HG02610 (cell line): ENCODE measurements around the gene ENPP7.

Experiments used
- ATAC-seq: cut with Tn5 transposase; IDR thresholded peaks from one replicate; pipeline ENCODE4 v1.9.1; 2021; ENCODE audit warnings: mild to moderate bottlenecking, moderate library complexity; ENCODE audit not compliant: unreplicated experiment

Gene ENPP7

GRCh38 chr17:79776376-79777119 lies 45.8 kb downstream of the ENPP7 start:
- no peak for ATAC-seq

GRCh38 chr17:79777120-79777893 lies 46.6 kb downstream of the ENPP7 start:
- no peak for ATAC-seq

DNA sequence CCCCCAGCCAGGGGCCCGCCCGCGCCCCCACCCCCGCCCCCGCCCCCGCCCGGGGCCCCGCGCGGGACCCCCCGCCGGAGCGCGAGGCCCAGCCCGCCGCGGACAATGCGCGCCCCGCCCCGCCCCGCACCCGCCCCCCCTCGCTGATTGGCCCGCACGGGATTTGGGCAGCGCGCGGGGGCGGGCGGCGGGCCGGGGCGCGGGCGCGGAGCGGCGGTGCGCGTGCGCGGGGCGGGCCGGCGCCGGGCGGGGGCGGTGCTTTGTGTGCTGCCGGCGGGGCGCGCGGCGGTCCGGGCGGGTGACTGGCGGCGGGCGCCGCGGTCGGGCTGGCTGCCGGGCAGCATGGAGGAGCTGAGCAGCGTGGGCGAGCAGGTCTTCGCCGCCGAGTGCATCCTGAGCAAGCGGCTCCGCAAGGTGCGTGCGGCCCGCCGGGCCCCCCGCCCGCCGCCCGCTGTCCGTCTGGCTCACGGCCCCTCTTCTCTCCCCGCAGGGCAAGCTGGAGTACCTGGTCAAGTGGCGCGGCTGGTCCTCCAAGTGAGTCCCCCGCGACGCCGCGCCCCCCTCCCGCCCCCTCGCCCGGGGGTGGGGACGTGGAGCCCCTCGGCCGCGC lies 47.3 kb downstream of the ENPP7 start, which contains the start of gene CBX2:
TSS of gene CBX2 (plus strand) at position 255 of the 610 bp plus-strand sequence. CDS start at position 343, 88 bp downstream.
- ATAC-seq: no peak

DNA sequence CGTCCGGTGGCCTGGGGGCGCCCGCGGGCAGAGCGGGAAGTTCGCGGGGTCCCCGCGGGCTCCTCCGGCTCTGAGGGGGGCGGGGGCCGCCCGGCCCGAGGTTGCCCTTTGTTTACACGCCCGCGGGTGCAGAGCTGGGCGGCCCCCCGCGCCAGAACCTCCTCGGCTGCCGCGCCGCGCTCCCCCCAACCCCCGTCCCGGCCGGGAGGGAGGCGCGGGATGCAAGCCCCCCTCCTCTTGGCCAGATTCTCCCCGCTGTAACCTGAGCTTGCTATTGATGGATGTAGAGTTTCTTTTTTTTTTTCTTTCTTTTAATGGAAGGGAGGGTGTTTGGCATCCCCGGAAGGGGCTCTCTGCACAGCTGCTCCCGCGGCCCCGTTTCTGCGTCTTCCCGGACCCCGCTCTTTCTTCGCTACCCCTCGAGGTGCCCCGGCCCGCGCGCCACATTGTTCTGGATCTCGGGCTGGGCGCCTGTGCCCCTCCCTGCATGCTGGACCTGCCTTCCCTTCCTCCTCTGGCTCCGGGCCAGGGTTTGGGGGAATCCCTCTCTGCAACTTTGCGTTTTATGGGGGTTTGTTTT lies 47.9 kb downstream of the ENPP7 start:
- ATAC-seq: no peak

DNA sequence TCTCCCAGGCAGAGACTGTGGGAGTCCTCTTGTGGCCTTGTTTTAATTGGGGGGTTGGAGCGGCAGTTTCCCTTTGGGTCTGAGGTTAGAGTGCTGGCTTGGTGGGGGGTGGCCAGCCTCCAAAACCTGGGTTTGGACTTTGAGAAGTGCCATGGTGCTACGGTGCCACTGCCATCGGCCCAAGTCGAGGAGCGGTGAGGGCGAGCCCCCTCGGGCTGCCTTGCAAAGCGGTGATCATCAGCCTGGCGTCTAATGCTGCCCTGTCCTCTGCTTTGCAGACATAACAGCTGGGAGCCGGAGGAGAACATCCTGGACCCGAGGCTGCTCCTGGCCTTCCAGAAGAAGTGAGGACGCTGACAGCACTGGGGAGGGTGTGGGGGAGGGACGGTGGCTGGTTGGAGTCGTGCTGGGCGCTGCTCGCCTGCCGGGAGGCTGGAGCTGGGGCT lies 48.4 kb downstream of the ENPP7 start:
- ATAC-seq: no peak

GRCh38 chr17:79779661-79780365 lies 49.1 kb downstream of the ENPP7 start:
- ATAC-seq: no peak

DNA sequence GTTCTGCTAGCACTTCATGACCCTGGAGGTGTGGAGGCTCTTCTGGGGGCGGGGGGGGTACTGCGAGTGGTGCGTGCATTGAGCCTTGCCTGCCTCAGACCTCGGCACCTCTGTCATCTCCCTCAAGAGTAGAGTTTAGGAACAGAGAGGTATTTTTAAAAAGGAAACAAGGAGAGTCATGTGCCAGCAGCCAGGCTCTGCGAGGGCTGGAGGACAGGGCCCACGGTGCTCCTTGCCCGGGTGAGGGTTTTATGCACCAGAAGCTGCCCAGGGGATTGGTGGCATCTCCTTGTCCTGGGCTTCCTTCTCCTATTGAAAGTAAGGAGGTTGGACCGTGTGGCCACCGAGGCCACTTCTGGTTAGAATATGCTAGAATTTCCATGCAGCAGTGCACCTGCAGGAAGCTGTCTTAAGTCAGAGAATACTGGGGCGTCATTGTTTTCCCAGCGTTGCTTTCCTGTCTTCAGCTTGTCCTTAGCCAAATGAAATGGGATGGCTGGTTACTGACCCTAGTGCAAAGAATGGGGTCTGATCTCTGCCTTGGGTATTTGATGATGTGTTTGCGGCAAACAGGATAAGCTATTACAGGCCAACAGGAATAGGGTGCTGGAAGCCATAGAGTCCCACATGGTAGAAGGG lies 50.4 kb downstream of the ENPP7 start:
- ATAC-seq: no peak

DNA sequence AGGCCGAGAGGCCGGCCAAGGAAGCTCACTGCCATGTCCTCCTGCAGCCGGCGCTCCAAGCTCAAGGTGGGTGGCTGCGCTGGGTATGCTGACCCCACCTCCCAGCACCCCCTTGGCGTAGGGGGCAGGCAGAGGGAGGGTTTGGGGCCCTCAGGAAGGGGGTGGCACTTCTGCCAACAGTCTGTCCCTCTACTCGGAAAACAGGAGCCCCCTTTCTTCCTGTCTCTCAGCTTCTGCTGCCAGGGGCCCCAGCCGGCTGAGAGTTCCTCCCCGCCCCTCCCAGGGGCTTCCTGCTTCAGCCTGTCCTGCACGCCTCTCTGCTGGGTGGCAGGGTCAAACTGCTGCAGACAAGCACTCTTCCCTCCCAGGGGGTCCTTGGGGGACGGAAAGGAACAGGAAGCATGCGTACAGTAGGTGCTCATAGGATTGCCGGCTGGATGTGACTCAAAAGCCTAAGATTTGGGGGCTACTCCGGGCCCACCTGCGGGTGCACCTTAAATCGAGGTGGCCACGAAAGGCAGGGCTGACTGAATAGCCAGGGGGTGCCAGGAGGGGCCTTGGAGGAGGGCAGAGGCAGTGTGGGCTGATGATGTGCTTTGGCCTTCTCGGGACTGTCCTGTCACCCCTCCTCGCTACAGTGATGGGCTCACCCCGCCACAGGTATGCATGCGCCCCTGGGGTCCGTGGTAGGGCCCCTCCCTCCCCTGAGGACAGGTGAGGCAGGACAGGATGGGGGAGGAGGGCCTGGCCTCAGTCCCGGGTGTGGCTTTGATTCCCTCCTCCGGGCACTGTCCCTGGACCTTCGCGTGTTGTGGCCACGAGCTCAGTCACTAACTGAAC lies 51.2 kb downstream of the ENPP7 start:
- no peak for ATAC-seq

DNA sequence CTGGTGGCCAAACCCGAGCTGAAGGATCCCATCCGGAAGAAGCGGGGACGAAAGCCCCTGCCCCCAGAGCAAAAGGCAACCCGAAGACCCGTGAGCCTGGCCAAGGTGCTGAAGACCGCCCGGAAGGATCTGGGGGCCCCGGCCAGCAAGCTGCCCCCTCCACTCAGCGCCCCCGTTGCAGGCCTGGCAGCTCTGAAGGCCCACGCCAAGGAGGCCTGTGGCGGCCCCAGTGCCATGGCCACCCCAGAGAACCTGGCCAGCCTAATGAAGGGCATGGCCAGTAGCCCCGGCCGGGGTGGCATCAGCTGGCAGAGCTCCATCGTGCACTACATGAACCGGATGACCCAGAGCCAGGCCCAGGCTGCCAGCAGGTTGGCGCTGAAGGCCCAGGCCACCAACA lies 53.1 kb downstream of the ENPP7 start:
- ATAC-seq: no peak

DNA sequence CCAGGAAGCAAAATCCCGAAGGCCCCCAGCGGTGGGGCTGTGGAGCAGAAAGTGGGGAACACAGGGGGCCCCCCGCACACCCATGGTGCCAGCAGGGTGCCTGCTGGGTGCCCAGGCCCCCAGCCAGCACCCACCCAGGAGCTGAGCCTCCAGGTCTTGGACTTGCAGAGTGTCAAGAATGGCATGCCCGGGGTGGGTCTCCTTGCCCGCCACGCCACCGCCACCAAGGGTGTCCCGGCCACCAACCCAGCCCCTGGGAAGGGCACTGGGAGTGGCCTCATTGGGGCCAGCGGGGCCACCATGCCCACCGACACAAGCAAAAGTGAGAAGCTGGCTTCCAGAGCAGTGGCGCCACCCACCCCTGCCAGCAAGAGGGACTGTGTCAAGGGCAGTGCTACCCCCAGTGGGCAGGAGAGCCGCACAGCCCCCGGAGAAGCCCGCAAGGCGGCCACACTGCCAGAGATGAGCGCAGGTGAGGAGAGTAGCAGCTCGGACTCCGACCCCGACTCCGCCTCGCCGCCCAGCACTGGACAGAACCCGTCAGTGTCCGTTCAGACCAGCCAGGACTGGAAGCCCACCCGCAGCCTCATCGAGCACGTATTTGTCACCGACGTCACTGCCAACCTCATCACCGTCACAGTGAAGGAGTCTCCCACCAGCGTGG lies 53.7 kb downstream of the ENPP7 start:
- ATAC-seq: no peak

- no peak for ATAC-seq
Observed at GRCh38 chr17:79785017-79785899, 54.5 kb downstream of the ENPP7 start.

DNA sequence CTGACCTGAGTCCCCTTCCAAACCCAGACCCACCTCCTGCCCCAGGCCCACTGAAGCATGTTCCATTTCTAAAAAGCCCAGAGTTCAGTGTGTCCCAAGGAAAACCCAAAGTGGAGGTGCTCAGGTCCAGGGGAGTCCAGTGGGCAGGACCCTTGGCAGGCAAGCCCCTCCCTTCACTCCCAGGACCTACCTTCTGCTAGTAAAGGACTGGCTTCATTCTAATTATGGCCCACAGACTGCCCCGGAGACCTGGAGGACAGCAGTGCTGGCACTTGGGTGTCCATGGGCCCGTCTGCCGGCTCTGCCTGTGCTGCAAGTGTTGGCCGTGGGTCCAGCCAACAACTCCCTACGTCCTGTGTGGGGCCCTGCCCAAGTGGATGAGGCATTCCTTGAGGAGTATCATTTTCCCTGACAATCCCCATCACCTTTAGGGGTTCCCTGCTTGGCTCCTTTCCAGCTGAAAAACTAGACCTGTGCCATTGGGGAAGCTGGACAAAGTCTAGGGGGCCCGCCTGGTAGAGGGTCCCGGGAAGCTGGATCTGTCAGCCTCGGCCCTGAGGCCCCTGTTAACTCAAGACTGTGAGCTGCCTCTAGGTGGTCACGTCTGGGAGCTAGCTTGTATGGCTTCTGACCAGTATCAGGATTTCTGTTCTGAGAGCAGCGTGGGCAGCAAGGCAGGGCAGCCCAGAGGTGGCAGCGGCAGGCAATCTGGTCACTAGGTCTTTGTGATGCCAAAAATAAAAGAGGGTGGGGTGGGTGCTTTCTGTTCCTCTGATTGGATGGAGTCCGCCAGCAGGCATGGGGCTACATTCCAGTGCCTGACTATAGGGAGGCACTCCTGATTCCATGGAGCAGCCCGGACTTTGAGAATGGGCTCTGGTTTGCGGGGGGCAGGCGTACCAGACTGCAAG lies 55.4 kb downstream of the ENPP7 start:
- no peak for ATAC-seq

GRCh38 chr17:79786930-79787643 lies 56.3 kb downstream of the ENPP7 start:
- ATAC-seq: no peak

DNA sequence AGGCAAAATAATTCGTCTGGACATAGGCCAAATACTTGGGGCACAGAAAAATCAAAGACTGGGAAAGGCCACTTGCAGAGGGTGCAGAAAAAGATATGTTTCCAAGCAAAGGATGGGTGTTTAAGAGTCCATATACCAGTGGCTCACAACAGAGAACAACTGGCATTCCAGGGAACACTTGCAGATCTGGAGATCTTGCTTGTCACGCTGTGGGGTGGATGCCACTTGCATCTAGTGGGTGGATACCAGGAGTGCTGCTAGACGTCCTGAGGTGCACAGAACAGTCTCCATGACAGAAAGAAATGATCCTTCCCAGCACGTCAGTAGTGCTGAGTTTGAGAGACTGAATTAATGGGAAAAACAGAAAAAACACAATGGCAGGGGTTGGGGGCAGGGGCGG lies 57.7 kb downstream of the ENPP7 start:
- no peak for ATAC-seq

- no peak for ATAC-seq
Observed at GRCh38 chr17:79788989-79789942, 58.5 kb downstream of the ENPP7 start.
